CD4-positive, alpha-beta T cell treated with Interleukin-4 for 4 hours (primary cell): ENCODE measurements around the gene GLT1D1.

Experiments used
- DNase-seq: peaks from one replicate; pipeline ENCODE4 v3.0.0-alpha.2; 2020

The GLT1D1 gene

GRCh38 chr12:129009833-129010622, 156.8 kb downstream of the GLT1D1 start:
- no peak for DNase-seq

DNA sequence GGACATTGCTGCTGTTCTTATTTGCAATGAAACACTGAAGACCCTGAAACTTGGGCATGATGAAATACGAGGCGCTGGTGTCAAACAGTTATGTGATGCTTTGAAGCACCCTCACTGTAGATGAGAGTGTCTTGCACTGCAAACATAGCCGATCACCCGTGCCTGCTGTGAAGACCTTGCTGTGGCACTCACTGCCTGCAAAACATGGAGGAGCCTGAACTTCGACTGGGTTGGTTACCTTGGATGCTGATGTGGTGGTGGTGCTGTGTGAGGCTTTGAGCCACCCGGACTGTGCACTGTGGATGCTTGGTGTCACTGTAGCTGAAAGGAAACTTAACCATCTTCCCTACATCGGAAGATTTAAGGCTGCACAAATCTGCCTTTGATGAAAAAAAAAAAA, 162.9 kb downstream of the GLT1D1 start:
- DNase-seq: no peak

- no peak for DNase-seq
Measured at GRCh38 chr12:129025055-129025454, 171.8 kb downstream of the GLT1D1 start.

DNA sequence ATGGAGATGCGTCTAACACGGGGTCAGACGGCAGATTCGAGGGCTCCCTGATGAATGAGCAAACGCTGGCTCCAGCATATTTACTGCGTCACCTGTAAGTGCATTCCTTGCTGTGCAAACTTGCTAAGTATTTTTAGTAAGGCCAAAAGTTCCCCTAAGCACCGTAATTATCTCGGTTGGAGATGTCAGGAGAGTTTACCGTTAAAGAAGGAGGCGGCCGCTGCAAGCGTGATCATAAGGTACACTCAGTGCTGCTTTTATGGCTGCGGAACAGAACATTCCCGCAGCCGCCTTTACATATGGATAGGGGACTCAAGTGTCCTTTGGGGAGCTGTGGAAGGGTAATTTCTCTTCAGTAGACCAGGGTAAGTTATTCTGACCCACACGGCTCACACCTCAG, 175.6 kb downstream of the GLT1D1 start:
- DNase-seq: no peak
